Hepatocyte (in vitro differentiated cells): ENCODE results near the gene NIM1K.

ENCODE experiments used
- EZH2 ChIP-seq: fragments of 200-600 bp; sonication (generic); IDR thresholded peaks from 2 replicates; pipeline ENCODE4 v1.6.1; 2016; ENCODE audit warnings: antibody characterized with exemption, mild to moderate bottlenecking, borderline replicate concordance
- TF ChIP-seq, protein P1 (sequence below): fragments of 200-600 bp; sonication (generic); IDR thresholded peaks from 2 replicates; pipeline ENCODE4 v1.5.1; 2016; ENCODE audit warnings: antibody characterized with exemption, mild to moderate bottlenecking; ENCODE audit not compliant: poor library complexity

DNA sequence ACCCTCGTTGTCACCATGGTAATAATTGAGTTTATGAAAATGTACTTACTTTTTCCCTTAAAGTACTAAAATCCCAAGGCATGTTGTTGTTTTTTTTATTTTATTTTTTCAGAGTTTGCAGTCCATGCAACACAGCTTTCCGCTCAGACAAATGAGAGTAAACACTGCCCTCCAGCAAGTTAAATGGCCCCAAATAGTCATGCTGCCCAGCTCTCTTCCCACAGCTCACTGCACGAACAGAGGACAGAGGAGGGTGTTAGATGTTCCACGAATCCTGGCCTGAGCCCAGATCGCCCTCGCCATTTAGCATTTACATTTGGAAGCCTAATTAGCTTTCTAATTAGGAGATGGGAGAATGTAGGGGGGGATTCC lies 1.9 kb downstream of the NIM1K start:
- TF ChIP-seq, protein P1, sequence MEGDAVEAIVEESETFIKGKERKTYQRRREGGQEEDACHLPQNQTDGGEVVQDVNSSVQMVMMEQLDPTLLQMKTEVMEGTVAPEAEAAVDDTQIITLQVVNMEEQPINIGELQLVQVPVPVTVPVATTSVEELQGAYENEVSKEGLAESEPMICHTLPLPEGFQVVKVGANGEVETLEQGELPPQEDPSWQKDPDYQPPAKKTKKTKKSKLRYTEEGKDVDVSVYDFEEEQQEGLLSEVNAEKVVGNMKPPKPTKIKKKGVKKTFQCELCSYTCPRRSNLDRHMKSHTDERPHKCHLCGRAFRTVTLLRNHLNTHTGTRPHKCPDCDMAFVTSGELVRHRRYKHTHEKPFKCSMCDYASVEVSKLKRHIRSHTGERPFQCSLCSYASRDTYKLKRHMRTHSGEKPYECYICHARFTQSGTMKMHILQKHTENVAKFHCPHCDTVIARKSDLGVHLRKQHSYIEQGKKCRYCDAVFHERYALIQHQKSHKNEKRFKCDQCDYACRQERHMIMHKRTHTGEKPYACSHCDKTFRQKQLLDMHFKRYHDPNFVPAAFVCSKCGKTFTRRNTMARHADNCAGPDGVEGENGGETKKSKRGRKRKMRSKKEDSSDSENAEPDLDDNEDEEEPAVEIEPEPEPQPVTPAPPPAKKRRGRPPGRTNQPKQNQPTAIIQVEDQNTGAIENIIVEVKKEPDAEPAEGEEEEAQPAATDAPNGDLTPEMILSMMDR: no peak
- TF ChIP-seq EZH2: no peak
